ENCODE data around the gene FAM167B.
"Not testable (repeated sequence)": the region's sequence is repeated elsewhere in the genome, so short reads cannot be mapped to it uniquely, and the experiment has no call there.

The FAM167B gene

GRCh38 chr1:32265846-32266245 is 18.8 kb downstream of the FAM167B start:
- Mint-ChIP-seq H3K27me3 (no peaks in the 10 kb centered on the region), H3K4me3 (no peak overlapping the region), H3K36me3 (ENCODE audit: low read depth) (peaks cover 18% of the 10 kb centered on the region), H3K27ac (peak overlapping the region; percentile 78), H3K9me3 (no peaks in the 10 kb centered on the region), H3K4me1 (peaks cover 54% of the 10 kb centered on the region)
- ATAC-seq (no peak), DNase-seq (no peak)

DNA sequence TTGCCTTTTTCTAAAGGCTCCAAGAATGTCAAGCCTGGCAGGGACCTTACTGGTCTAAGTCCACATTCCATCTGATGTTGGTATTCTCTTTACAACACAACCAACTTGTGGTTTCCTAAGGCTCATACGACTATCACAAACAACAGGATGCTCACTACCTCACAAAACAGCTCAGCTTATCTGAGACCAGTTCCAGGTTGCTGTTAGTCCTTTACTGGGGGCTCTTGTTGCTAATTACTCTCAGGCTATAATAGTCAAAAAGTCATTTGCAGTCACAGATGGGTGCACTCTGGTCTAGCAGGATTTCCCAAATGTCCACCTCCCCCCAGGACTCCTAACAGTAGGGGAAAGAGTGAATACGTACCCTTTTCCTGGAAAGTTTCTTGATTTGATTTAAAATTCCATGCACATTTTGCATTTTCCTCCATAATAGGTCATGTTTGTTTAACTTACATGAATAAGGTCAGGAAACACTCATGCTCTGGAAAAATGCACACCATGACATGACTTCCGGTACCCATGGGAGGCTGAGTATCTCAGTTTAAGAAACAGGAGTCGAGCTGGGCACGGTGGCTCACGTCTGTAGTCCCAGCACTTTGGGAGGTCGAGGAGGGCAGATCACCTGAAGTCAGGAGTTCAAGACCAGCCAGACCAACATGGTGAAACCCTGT is 20.0 kb downstream of the FAM167B start:
- Mint-ChIP-seq H3K36me3 (ENCODE audit: low read depth) (peaks cover 26% of the 10 kb centered on the region), H3K27me3 (no peaks in the 10 kb centered on the region), H3K4me1 (peaks cover 63% of the 10 kb centered on the region), H3K27ac (peak overlapping the region; percentile 93), H3K4me3 (peak overlapping the region; percentile 13), H3K9me3 (no peaks in the 10 kb centered on the region)
- ATAC-seq (no peak), DNase-seq (no peak)

DNA sequence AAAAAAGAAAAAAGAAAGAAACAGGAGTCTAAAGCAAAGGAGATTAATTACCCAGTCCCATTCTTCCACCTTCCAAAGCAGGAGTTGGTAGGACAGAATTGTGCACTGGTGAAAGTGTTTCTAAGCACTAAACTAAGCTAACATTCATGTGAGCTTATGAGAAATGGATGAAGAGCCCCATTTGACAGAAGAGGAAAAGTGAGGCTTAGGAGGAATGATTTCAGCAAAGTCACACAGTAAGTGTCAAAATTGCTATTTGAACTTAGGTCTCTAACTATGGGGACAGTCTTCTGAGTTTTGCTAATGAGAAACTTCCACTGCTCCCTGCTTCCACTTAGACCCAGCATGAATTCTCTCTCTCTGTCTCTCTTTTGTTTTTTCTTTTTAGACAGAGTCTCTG is 22.7 kb downstream of the FAM167B start:
- H3K9me3 Mint-ChIP-seq: no peaks in the 10 kb centered on the region
- H3K4me3 Mint-ChIP-seq: no peak overlapping the region
- peaks cover 66% of the 10 kb centered on the region for H3K4me1 Mint-ChIP-seq
- ATAC-seq (no peak), DNase-seq (no peak)
- H3K27ac Mint-ChIP-seq: peak overlapping the region; percentile 66
- H3K27me3 Mint-ChIP-seq: no peaks in the 10 kb centered on the region
- H3K36me3 Mint-ChIP-seq (ENCODE audit: low read depth): peaks cover 28% of the 10 kb centered on the region

DNA sequence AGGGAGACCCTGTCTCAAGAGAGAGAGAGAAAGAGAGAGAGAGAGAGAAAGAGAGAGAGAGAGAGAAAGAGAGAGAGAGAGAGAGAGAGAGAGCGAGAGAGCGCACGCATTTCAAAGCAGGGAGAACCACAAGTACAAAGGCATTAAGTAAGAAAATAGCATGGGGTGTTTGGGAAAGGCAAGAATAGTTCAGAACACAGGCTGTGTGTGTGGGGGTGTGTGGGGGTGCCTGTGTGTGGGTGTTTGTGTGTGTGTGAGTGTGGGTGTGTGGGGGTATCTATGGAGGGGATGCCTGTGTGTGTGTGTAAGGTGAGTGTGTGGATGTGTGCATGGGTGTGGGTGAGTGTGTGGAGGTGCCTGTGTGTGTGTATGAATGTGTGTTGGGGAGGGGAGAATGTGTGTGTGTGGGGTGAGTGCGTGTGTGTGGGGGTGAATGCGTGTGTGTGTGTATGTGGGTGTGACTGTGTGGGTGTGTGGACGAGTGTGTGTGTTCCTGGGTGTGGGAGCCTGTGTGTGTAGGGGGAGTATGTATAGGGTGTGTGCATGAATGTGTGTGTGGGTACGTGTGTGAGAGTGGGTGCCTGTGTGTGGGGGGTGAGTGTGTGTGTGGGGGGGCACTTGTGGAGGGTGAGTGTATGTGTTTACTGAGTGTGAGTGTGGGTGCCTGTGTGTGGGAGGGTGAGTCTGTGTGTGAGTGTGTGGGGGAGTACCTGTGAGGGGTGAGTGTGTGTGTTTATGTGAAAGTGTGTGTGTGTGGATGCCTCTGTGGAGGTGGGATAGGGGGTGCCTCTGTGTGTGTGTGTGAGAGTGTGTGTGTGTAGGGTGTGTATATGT is 25.8 kb downstream of the FAM167B start:
- H3K4me1 Mint-ChIP-seq: peaks cover 54% of the 10 kb centered on the region
- H3K36me3 Mint-ChIP-seq (ENCODE audit: low read depth): peaks cover 36% of the 10 kb centered on the region
- H3K27ac Mint-ChIP-seq: peak overlapping the region; percentile 92
- DNase-seq: no peak
- no peaks in the 10 kb centered on the region for H3K27me3 Mint-ChIP-seq
- peak; percentile 1 for ATAC-seq
- peak overlapping the region; percentile 74 for H3K4me3 Mint-ChIP-seq
- no peaks in the 10 kb centered on the region for H3K9me3 Mint-ChIP-seq

DNA sequence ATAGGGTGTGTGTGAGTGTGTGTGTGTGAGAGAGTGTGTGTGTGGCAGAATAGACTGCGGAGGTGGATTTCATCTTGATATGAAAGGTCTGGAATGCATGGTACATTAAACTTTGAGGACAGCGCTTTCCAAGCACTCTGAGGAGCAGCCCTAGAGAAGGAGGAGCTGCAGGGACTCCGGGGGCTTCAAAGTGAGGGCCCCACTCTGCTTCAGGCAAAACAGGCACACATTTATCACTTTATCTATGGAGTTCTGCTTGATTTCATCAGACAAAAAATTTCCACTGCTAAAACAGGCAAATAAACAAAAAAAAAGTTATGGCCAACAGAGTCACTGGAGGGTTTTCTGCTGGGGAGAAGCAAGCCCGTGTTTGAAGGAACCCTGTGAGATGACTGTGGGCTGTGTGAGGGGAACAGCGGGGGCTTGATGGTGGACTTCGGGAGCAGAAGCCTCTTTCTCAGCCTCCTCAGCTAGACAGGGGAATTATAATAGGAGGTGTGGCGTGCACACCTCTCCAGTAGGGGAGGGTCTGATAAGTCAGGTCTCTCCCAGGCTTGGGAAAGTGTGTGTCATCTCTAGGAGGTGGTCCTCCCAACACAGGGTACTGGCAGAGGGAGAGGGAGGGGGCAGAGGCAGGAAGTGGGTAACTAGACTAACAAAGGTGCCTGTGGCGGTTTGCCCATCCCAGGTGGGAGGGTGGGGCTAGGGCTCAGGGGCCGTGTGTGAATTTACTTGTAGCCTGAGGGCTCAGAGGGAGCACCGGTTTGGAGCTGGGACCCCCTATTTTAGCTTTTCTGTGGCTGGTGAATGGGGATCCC is 26.6 kb downstream of the FAM167B start:
- DNase-seq (peak; percentile 79), ATAC-seq (peak; percentile 97)
- H3K4me1 Mint-ChIP-seq: peaks cover 54% of the 10 kb centered on the region
- H3K27me3 Mint-ChIP-seq: no peaks in the 10 kb centered on the region
- peak overlapping the region; percentile 92 for H3K27ac Mint-ChIP-seq
- H3K36me3 Mint-ChIP-seq (ENCODE audit: low read depth): peaks cover 43% of the 10 kb centered on the region
- no peaks in the 10 kb centered on the region for H3K9me3 Mint-ChIP-seq
- H3K4me3 Mint-ChIP-seq: peak overlapping the region; percentile 74

- ATAC-seq: no peak
- H3K4me1 Mint-ChIP-seq: peaks cover 46% of the 10 kb centered on the region
- no peaks in the 10 kb centered on the region for H3K9me3 Mint-ChIP-seq
- DNase-seq: no peak
- peak overlapping the region; percentile 92 for H3K27ac Mint-ChIP-seq
- peaks cover 51% of the 10 kb centered on the region for H3K36me3 Mint-ChIP-seq (ENCODE audit: low read depth)
- peak overlapping the region; percentile 74 for H3K4me3 Mint-ChIP-seq
- H3K27me3 Mint-ChIP-seq: no peaks in the 10 kb centered on the region
Measured at GRCh38 chr1:32274646-32275340, 27.8 kb downstream of the FAM167B start.

DNA sequence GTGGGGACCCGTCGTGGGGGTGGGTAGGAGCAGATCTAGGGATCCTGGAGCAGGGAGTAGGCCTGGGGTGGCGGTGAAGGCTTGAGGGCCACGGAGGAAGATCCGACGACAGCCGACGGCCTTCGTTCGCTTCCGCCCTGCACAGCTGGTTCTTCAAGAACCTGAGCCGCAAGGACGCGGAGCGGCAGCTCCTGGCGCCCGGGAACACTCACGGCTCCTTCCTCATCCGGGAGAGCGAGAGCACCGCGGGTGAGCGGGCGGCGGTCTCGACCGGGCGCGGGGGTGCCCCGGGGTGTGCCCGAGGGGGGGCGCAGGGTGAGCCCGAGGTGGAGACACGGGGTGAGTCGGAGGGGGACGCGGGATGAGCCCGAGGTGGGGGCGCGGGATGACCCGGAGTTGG is 28.4 kb downstream of the FAM167B start:
- no peak overlapping the region for H3K27ac Mint-ChIP-seq
- H3K4me3 Mint-ChIP-seq: peak overlapping the region; percentile 74
- DNase-seq (no peak), ATAC-seq (no peak)
- H3K36me3 Mint-ChIP-seq (ENCODE audit: low read depth): peaks cover 53% of the 10 kb centered on the region
- no peaks in the 10 kb centered on the region for H3K9me3 Mint-ChIP-seq
- no peaks in the 10 kb centered on the region for H3K27me3 Mint-ChIP-seq
- peaks cover 44% of the 10 kb centered on the region for H3K4me1 Mint-ChIP-seq

GRCh38 chr1:32276032-32276782 is 29.2 kb downstream of the FAM167B start:
- H3K9me3 Mint-ChIP-seq: no peaks in the 10 kb centered on the region
- no peak overlapping the region for H3K27ac Mint-ChIP-seq
- no peak overlapping the region for H3K4me3 Mint-ChIP-seq
- no peak for ATAC-seq
- H3K4me1 Mint-ChIP-seq: peaks cover 42% of the 10 kb centered on the region
- DNase-seq: no peak
- H3K27me3 Mint-ChIP-seq: no peaks in the 10 kb centered on the region
- H3K36me3 Mint-ChIP-seq (ENCODE audit: low read depth): peaks cover 52% of the 10 kb centered on the region

DNA sequence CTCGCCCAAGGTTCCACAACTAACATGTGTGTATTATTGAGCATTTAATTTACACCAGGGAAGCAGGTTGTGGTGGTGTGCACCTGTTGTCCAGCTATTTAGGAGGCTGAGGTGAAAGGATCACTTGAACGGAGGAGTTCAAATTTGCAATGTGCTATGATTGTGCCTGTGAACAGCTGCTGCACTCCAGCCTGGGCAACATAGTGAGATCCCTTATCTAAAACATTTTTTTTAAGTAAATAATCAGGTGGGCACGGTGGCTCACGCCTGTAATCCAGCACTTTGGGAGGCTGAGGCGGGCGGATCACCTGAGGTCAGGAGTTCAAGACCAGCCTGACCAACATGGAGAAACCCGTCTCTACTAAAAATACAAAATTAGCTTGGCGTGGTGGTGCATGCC is 37.8 kb downstream of the FAM167B start:
- not testable (repeated sequence) for H3K27me3 Mint-ChIP-seq, DNase-seq

DNA sequence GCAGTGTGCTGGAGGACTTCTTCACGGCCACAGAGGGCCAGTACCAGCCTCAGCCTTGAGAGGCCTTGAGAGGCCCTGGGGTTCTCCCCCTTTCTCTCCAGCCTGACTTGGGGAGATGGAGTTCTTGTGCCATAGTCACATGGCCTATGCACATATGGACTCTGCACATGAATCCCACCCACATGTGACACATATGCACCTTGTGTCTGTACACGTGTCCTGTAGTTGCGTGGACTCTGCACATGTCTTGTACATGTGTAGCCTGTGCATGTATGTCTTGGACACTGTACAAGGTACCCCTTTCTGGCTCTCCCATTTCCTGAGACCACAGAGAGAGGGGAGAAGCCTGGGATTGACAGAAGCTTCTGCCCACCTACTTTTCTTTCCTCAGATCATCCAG is 38.6 kb downstream of the FAM167B start:
- no peaks in the 10 kb centered on the region for H3K9me3 Mint-ChIP-seq
- H3K27me3 Mint-ChIP-seq: no peaks in the 10 kb centered on the region
- no peak overlapping the region for H3K4me3 Mint-ChIP-seq
- DNase-seq: no peak
- ATAC-seq: peak; percentile 15
- peaks cover 23% of the 10 kb centered on the region for H3K36me3 Mint-ChIP-seq (ENCODE audit: low read depth)
- H3K27ac Mint-ChIP-seq: no peak overlapping the region
- H3K4me1 Mint-ChIP-seq: peaks cover 7% of the 10 kb centered on the region

More for the DNA sequence above, 37.8 kb downstream of the FAM167B start:
- not testable (repeated sequence) for H3K9me3 Mint-ChIP-seq, H3K27ac Mint-ChIP-seq, ATAC-seq, H3K4me3 Mint-ChIP-seq, H3K4me1 Mint-ChIP-seq
- H3K36me3 Mint-ChIP-seq (ENCODE audit: low read depth): peaks cover 28% of the 10 kb centered on the region

GRCh38 chr1:32286763-32287162 is 39.7 kb downstream of the FAM167B start:
- Mint-ChIP-seq H3K36me3 (ENCODE audit: low read depth) (peaks cover 21% of the 10 kb centered on the region), H3K27me3 (no peaks in the 10 kb centered on the region), H3K27ac (no peak overlapping the region), H3K4me3 (no peak overlapping the region), H3K4me1 (peaks cover 18% of the 10 kb centered on the region), H3K9me3 (no peaks in the 10 kb centered on the region)
- ATAC-seq: no peak
- no peak for DNase-seq

DNA sequence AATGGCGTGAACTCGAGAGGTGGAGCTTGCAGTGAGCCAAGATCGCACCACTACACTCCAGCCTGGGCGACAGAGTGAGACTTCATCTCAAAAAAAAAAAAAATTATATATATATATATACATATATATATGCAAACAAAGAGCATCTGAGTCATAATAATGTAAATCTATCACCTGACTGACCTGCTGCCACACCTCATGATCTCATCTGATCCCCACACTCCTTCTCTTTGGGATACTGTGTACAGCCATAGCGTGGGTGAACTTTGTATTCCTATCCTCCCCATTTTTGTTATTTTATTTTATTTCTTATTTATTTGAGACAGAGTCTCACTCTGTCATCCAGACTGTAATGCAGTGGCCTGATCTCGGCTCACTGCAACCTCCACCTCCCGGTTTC is 42.2 kb downstream of the FAM167B start:
- Mint-ChIP-seq H3K4me3 (no peak overlapping the region), H3K27me3 (no peaks in the 10 kb centered on the region), H3K27ac (no peak overlapping the region), H3K4me1 (peaks cover 36% of the 10 kb centered on the region), H3K9me3 (no peaks in the 10 kb centered on the region), H3K36me3 (ENCODE audit: low read depth) (peaks cover 22% of the 10 kb centered on the region)
- DNase-seq (no peak), ATAC-seq (no peak)

- Mint-ChIP-seq H3K4me1 (peaks cover 54% of the 10 kb centered on the region), H3K9me3 (no peaks in the 10 kb centered on the region), H3K27me3 (no peaks in the 10 kb centered on the region), H3K36me3 (ENCODE audit: low read depth) (peaks cover 24% of the 10 kb centered on the region), H3K4me3 (peak overlapping the region; percentile 100), H3K27ac (peak overlapping the region; percentile 99)
- DNase-seq: no peak
- ATAC-seq: no peak
Measured at GRCh38 chr1:32291145-32291707, 44.2 kb downstream of the FAM167B start.

All from activated naive CD8-positive, alpha-beta T cell treated with anti-CD3 and anti-CD28 coated beads, Interleukin-2, amount 50 U/mL, for 24 hours (primary cell).